GM21528 (cell line): ENCODE measurements around the gene SHISA8.
"Not testable (repeated sequence)": the region's sequence is repeated elsewhere in the genome, so short reads cannot be mapped to it uniquely, and the experiment has no call there.

Experiments used
- ATAC-seq: cut with Tn5 transposase; IDR thresholded peaks from one replicate; pipeline ENCODE4 v1.9.1; 2021; ENCODE audit warnings: mild to moderate bottlenecking, moderate library complexity; ENCODE audit not compliant: unreplicated experiment, low FRiP score

The SHISA8 gene

GRCh38 chr22:41900652-41901312, 14.1 kb downstream of the SHISA8 start:
- no peak for ATAC-seq

- no peak for ATAC-seq
Observed at GRCh38 chr22:41899992-41900651, 14.8 kb downstream of the SHISA8 start.

- no peak for ATAC-seq
Observed at GRCh38 chr22:41899110-41899509, 15.8 kb downstream of the SHISA8 start.

- no peak for ATAC-seq
Observed at GRCh38 chr22:41898645-41899044, 16.2 kb downstream of the SHISA8 start.

- ATAC-seq, result no peak
Observed at GRCh38 chr22:41893591-41894375, 21.1 kb downstream of the SHISA8 start.

- no peak for ATAC-seq
Observed at GRCh38 chr22:41892721-41893120, 22.2 kb downstream of the SHISA8 start.

- ATAC-seq, result no peak
Observed at GRCh38 chr22:41891407-41891806, 23.5 kb downstream of the SHISA8 start.

GRCh38 chr22:41888627-41889200, 26.2 kb downstream of the SHISA8 start:
- no peak for ATAC-seq

- ATAC-seq, result no peak
Observed at GRCh38 chr22:41885516-41885915, 29.4 kb downstream of the SHISA8 start.

GRCh38 chr22:41885116-41885515, 29.8 kb downstream of the SHISA8 start:
- no peak for ATAC-seq

GRCh38 chr22:41883400-41883799, 31.5 kb downstream of the SHISA8 start:
- no peak for ATAC-seq

GRCh38 chr22:41880653-41881052, 34.2 kb downstream of the SHISA8 start:
- ATAC-seq, result no peak

GRCh38 chr22:41876675-41877074, 38.2 kb downstream of the SHISA8 start:
- no peak for ATAC-seq

- no peak for ATAC-seq
Observed at GRCh38 chr22:41876275-41876674, 38.6 kb downstream of the SHISA8 start.

GRCh38 chr22:41875531-41876270, 39.2 kb downstream of the SHISA8 start:
- ATAC-seq, result no peak

- ATAC-seq, result no peak
Observed at GRCh38 chr22:41874090-41874489, 40.8 kb downstream of the SHISA8 start.

- no peak for ATAC-seq
Observed at GRCh38 chr22:41873391-41873790, 41.5 kb downstream of the SHISA8 start.

GRCh38 chr22:41870786-41871185, 44.1 kb downstream of the SHISA8 start:
- ATAC-seq, result no peak

- ATAC-seq, result not testable (repeated sequence)
Observed at GRCh38 chr22:41870081-41870480, 44.8 kb downstream of the SHISA8 start.

- no peak for ATAC-seq
Observed at GRCh38 chr22:41868556-41868955, 46.3 kb downstream of the SHISA8 start.
